NCI-H774 (cell line): ENCODE data around the gene CYP4F3.
A peak's percentile ranks its signal among the peaks of the same experiment; 100 is the strongest.
"Not testable (repeated sequence)": the region's sequence is repeated elsewhere in the genome, so short reads cannot be mapped to it uniquely, and the experiment has no call there.

Source experiments
- DNase-seq: peaks from one replicate; lab custom pipeline; 2025; lab: John Stamatoyannopoulos, UW

CYP4F3 gene

GRCh38 chr19:15631817-15632216, 8.9 kb upstream of the CYP4F3 start:
- no peak for DNase-seq

GRCh38 chr19:15633082-15633835, 7.4 kb upstream of the CYP4F3 start:
- DNase-seq = no peak

- DNase-seq = no peak
These were observed 6.6 kb upstream of the CYP4F3 start for GRCh38 chr19:15634105-15634504.

- no peak for DNase-seq
These were observed 5.5 kb upstream of the CYP4F3 start for GRCh38 chr19:15635016-15635805.

- DNase-seq = no peak
These were observed 4.7 kb upstream of the CYP4F3 start for GRCh38 chr19:15636026-15636425.

- DNase-seq = peak; percentile 54
These were observed 1.1 kb upstream of the CYP4F3 start for GRCh38 chr19:15639596-15639995.

- DNase-seq = no peak
These were observed 354 bp downstream of the CYP4F3 start for GRCh38 chr19:15640904-15641597.

GRCh38 chr19:15641901-15642491, 1.3 kb downstream of the CYP4F3 start:
- no peak for DNase-seq

GRCh38 chr19:15642807-15643206, 2.1 kb downstream of the CYP4F3 start:
- no peak for DNase-seq

- DNase-seq = no peak
These were observed 2.7 kb downstream of the CYP4F3 start for GRCh38 chr19:15643387-15643786.

- DNase-seq = no peak
These were observed 3.5 kb downstream of the CYP4F3 start for GRCh38 chr19:15644066-15644741.

- DNase-seq = no peak
These were observed 4.1 kb downstream of the CYP4F3 start for GRCh38 chr19:15644816-15645215.

GRCh38 chr19:15649526-15649925, 8.8 kb downstream of the CYP4F3 start:
- no peak for DNase-seq

GRCh38 chr19:15650123-15650522, 9.4 kb downstream of the CYP4F3 start:
- not testable (repeated sequence) for DNase-seq

GRCh38 chr19:15651791-15652190, 11.1 kb downstream of the CYP4F3 start:
- DNase-seq = no peak

GRCh38 chr19:15652559-15653278, 12.0 kb downstream of the CYP4F3 start:
- no peak for DNase-seq

GRCh38 chr19:15656467-15656866, 15.8 kb downstream of the CYP4F3 start:
- DNase-seq = no peak

GRCh38 chr19:15663247-15663646, 22.6 kb downstream of the CYP4F3 start:
- DNase-seq = no peak

- no peak for DNase-seq
These were observed 25.5 kb downstream of the CYP4F3 start for GRCh38 chr19:15666186-15666585.

- no peak for DNase-seq
These were observed 26.2 kb downstream of the CYP4F3 start for GRCh38 chr19:15666883-15667282.

- no peak for DNase-seq
These were observed 28.7 kb downstream of the CYP4F3 start for GRCh38 chr19:15669440-15669839.
